GM18499 (cell line): ENCODE measurements around the gene PITPNM1.
"Not testable (repeated sequence)": the region's sequence is repeated elsewhere in the genome, so short reads cannot be mapped to it uniquely, and the experiment has no call there.

ENCODE experiments used
- ATAC-seq: cut with Tn5 transposase; IDR thresholded peaks from one replicate; pipeline ENCODE4 v1.9.1; 2021; ENCODE audit warnings: moderate number of reproducible peaks; ENCODE audit not compliant: insufficient read depth, unreplicated experiment

Gene PITPNM1

DNA sequence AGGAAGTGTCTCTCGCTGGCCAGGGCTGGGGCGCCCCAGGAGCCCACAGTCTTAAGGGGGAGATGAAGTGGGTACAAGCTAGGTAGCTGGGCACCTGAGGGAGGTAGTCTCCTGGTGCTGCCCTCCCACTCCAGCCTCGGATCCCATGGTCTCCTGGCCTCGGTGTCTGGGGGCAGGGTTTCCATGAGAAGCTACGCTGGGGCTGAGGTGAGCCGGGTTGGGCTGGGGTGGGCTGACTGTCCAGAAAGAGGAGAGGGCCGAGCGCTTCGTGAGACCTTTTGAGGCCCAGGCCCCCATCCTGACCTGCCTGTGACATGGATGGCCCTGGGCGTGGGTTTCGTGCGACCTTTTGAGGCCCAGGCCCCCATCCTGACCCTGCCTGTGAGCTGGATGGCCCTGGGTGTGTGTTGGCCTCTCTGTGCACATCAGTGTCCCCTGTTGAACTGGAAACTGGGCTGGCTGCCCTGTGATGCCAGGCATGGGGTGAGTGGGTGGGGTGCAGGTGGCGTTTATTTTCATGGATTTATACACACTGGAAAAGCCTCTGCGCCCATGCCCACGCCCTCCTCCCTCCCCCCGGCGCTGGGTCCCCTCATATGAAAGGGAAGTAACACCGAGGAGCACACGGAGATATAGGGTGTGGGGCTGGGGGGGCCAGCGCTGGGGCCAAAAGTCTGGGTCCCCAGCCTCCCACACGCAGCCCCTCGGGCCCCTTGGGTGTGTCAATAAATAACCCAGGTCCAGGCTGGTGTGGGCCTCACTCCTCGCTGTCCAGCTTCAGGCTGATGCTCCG lies 13.7 kb downstream of the PITPNM1 start:
- no peak for ATAC-seq

DNA sequence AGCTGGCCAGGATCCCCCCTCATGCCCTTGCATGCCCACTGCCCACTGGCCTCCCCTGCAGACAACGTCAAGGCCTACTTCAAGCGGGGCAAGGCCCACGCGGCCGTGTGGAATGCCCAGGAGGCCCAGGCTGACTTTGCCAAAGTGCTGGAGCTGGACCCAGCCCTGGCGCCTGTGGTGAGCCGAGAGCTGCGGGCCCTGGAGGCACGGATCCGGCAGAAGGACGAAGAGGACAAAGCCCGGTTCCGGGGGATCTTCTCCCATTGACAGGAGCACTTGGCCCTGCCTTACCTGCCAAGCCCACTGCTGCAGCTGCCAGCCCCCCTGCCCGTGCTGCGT lies 14.5 kb downstream of the PITPNM1 start:
- ATAC-seq = no peak

DNA sequence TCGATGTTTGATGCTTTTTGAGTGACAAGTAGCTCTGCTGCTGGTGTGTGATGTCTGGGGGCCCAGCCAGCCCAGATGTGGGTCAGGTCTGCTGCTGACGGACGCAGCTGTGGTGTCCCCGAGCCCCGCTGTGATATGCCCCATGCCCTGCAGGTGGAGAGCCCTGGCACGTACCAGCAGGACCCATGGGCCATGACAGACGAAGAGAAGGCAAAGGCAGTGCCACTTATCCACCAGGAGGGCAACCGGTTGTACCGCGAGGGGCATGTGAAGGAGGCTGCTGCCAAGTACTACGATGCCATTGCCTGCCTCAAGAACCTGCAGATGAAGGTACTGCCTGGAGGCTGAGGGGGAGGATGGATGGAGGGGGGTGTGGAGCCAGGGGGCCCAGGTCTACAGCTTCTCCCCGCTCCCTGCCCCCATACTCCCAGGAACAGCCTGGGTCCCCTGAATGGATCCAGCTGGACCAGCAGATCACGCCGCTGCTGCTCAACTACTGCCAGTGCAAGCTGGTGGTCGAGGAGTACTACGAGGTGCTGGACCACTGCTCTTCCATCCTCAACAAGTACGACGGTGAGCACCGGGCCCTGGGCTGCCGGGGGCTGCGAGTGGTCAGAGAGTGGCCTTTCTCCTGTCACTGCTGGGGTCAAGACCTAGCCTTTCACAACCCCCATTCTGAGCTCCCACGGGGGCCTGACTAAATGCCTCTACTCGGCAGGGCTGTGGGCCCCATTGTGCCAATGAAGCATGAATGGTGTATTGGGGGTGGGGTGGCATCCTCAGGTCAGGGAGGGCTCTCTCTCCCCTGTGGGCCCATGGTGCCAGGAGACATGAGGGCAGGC lies 15.1 kb downstream of the PITPNM1 start:
- ATAC-seq = no peak

DNA sequence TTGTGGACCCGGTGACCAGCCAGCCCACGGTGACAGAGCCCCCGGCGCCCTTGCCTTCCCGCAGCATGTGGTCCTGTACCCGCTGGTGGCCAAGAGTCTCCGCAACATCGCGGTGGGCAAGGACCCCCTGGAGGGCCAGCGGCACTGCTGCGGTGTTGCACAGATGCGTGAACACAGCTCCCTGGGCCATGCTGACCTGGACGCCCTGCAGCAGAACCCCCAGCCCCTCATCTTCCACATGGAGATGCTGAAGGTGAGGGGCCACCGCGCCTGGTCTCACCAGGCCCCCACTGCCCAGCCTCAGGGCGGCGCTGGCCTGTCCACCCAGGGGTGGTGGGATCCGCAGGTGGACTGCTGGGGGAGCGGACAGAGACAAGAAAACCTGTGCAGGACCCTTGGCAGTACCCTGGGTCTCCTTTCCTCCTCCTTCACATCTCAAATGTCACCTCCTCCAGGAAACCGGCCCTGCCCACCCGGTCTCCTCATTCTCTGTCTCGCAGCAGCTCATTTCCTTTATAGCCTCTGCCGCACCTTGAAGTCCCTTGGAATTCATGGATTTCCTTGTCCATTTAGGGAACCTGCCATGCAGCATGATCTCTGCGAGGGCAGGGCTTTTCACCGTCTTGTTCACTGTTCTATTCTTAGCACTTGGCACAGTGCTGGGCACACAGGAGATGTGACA lies 15.8 kb downstream of the PITPNM1 start:
- ATAC-seq = no peak

DNA sequence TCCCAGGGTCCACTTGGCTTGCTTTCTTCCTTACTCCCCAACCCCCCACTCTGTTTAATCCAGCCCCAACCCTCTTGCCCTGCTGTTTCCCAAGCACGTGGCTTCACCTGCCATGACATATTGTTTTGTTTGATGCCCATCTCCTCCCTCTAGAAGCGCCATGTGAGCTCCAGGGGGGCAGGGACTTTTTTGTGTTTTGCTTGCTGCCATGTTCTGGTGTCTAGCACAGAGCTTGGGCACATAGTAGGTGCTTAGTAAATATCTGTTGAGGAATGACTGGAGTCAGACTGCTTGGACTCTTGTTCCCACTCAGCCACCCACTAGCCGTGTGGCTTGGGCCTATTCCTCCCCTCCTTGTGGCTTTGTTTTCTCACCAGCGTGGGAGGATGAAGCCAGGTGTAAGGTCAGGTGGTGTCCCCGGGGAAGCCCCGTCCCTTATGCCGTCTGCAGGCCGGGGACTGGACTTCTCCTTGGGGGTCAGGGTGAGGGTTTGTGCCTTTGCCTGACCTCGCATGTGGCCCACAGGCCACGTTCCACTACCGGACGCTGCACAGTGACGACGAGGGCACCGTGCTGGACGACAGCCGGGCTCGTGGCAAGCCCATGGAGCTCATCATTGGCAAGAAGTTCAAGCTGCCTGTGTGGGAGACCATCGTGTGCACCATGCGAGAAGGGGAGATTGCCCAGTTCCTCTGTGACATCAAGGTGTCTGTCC lies 18.5 kb downstream of the PITPNM1 start:
- ATAC-seq = no peak

DNA sequence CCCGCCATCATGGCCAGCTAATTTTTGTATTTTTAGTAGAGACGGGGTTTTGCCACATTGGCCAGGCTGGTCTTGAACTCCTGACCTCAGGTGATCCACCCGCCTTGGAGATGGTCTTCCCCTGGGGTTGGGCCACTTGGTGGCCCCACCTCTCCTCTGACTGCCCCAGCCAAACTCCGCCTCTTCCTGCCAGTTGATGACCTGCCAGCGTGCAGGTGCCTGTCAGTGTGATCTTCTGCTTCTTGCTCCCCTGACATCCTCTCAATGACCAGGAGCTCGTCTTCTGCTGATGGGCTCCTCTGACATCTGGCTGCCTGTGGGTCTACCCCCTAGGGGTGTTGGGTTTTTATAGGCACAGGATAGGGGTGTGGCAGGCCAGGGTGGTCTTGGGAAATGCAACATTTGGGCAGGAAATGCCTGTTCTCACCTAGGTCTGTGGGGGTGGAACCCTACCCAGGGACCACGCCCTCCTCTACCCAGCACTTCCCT lies 19.2 kb downstream of the PITPNM1 start:
- ATAC-seq = not testable (repeated sequence)

DNA sequence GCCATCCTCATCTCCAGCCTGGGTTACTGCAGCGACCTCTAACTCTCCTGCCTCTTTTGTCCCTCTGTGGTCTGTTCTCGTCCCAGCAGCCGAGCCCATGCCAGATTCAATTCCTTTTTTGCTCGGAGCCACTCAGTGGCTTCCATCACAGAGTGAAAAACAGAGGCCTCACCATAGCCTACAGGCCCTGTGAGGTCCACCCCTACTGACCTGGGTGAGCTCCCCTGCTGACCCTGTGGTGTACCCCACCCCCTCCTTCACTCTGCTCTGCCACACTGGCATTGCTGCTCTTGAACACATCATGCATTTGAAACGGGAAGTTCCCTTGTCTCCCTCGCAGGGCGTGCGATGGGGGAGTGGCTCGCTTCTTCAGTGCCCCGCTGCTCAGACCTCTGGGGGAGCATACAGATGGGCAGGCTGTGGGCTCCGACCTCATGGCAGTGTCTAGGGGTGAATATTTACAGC lies 20.3 kb downstream of the PITPNM1 start:
- no peak for ATAC-seq

DNA sequence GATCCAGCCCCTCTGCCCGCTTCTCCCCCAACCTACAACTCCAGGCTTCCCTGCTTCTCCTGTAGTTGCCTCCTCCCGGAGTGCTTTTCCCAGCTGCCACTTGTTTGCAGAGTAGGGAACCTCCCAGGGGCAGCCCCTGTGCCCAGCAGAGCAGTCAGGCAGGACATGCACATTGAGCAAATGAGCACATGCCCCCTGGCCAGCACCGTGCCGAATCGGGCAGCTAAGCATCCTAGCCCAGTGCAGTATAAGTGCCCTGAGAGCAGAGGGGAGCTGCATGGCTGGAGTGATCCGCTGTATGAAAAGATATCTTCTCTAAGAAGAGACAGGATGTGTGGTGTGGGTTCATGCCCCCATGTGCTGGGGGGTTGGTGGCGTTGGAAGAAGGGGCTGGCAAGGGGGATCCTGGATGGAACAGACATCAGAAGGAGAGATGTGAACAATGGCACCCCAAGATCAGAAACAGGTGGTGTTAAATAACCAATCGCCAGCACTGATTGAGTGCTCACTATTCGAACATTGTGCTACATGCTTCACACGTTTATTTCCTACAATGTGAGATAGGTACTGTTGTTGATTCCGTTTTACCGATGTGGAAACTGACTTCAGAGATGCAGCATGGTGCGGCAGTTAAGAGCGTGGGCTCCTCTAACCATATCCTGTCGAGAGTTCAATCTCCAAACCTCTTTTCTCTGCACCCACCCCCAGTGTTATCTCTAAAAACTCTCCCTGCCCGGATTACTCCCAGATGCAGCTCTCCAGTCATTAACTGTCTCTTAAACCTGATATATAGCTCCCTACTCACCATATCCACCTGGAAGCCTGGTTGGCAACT lies 21.1 kb downstream of the PITPNM1 start:
- ATAC-seq = no peak

DNA sequence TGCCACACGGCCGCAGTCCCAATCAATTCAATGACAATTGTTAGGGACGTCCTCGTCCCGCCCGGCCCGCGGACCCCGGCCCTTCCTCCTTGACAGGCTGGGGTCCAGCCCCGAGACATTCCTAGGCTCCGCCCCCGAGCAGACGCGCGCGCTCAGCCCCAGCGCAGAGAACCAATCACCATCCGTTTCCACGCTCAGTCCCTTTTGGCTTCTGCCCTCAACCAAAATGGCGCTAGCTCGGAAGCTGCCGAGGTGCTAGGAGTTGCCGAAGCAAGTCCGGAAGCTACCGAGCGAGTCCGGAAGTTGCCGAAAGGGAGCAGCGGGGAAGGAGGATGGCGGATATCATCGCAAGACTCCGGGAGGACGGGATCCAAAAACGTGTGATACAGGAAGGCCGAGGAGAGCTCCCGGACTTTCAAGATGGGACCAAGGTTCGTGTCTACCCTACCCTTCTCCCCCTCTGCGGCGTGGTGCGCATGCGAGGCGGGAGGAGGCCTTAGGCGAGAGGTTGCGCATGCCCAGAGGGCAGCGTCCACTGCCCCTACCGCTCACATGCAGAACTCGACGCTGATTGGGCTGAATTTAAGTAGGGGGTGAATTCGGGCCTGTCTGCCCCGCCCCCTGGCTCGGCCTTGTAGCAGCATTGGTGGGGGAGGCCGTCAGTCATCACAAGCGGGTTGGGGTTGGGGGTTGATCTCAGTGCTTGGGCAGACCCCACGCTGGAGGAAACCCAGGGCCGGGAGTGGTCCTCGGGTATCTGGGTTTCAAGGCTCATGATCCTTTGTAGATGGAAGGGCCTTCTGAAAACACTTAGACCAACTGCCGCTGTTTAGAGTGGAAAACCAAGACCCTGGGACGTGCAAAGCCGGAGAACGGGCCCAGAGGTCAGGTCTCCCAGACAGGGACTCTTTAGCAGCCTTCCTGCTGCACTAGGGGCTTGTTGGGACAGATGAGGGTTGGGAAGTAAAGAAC lies 22.1 kb downstream of the PITPNM1 start, which contains the start of gene AIP:
TSS of gene AIP (plus strand) at position 200 of the 972 bp plus-strand sequence. CDS start at position 333, 133 bp downstream.
- ATAC-seq = peak; percentile 47

DNA sequence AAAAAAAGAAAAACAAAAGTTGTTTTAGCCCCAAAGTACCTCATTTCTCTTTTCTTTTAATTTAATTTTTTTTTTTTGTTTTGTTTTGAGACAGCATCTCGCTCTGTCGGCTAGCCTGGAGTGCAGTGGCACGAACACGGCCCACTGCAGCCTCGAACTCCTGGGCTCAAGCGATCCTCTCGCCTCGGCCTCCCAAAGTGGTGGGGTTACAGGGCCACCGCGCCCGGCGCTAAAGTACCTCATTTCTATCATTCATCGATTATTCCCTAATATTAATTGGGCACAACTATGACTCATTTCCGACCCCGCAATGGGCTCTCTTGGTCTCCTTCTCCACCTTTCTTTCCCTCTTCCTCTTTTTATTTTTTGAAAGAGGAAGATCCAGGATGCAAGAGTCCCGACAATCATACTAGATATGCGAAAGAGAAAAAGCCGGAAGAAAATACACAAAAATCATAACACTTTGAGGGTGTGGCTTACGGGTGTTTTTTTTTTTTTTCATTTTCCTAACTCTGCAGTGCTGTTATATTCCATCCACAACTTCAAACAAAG lies 22.8 kb downstream of the PITPNM1 start:
- ATAC-seq = no peak

DNA sequence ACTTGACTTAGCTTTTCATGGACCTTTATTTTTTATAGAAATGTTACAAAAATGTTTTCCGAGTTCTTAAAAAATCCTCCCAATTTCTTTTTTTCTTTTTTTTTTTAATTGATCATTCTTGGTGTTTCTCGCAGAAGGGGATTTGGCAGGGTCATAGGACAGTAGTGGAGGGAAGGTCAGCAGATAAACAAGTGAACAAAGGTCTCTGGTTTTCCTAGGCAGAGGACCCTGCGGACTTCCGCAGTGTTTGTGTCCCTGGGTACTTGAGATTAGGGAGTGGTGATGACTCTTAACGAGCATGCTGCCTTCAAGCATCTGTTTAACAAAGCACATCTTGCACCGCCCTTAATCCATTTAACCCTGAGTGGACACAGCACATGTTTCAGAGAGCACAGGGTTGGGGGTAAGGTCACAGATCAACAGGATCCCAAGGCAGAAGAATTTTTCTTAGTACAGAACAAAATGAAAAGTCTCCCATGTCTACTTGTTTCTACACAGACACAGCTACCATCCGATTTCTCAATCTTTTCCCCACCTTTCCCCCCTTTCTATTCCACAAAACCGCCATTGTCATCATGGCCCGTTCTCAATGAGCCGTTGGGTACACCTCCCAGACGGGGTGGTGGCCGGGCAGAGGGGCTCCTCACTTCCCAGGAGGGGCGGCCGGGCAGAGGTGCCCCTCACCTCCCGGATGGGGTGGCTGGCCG lies 27.7 kb downstream of the PITPNM1 start:
- not testable (repeated sequence) for ATAC-seq

DNA sequence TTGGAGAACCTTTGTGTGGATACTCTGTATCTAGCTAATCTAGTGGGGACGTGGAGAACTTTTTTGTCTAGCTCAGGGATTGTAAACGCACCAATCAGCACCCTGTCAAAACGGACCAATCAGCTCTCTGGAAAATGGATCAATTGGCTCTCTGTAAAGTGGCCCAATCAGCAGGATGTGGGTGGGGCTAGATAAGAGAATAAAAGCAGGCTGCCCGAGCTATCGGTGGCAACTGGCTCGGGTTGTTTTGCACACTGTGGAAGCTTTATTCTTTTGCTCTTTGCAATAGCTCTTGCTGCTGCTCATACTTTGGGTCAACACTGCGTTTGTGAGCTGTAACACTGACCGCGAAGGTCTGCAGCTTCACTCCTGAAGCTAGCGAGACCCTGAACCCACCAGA lies 28.5 kb downstream of the PITPNM1 start:
- ATAC-seq = not testable (repeated sequence)

DNA sequence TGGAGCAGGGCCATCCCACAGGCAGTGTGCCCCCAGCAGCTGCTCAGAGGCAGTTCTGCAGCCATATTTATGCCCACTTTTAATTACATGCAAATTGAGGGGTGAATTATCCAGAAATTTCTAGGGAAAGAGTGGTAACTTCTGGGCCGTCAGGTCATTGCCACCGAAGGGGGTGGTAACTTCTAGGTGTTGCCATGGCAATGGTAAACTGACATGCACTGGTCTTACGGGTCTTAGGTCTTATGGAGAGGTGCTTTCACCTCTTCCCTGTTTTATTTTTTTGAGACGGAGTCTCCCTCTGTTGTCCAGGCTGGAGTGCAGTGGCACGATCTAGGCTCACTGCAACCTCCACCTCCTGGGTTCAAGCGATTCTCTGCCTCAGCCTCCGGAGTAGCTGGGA lies 32.3 kb downstream of the PITPNM1 start:
- ATAC-seq = no peak

DNA sequence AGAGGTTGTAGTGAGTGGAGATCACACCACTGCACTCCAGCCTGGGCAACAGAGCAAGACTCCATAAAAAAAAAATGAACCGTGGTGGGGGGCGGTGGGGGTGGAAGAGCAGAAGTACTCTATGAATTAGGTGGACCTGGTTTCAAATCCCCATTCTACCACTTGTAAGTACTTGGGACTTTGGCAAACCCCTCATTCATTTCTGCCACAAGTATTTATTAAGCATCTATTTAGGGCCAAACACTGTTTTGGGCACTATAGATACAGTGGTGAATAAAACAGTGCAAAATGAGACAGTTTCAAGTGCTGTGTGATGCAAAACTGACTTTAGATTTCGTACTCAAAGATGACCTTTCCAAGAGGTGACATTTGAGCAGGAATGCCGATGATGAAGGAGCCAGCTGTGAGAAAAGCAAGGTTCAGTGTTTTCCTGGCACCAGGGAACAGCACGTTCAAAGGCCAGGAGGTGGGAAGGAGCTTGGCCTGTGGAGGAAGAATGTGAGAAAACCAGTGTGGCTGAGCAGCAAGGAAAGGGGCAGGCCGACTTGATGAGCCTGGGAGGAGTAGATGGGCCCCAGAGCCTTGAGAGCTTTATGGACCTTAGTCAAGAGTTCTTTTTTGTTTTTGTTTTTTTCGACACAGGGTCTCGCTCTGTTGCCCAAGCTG lies 34.7 kb downstream of the PITPNM1 start:
- ATAC-seq = no peak

DNA sequence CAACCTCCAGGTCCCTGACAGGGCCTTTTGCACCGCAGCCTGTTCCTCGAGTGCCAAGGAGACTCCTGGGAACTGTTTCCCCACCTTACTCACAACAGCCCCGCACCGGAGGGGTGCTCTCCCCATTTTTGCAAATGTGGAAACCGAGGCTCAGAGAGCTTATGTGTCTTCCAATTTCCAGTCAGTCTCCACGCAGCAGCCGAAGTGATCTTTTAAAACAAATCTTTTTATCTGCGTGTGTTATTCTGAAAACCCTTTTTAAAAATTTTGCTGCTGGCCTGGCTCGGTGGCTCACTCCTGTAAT lies 35.7 kb downstream of the PITPNM1 start:
- ATAC-seq = no peak

DNA sequence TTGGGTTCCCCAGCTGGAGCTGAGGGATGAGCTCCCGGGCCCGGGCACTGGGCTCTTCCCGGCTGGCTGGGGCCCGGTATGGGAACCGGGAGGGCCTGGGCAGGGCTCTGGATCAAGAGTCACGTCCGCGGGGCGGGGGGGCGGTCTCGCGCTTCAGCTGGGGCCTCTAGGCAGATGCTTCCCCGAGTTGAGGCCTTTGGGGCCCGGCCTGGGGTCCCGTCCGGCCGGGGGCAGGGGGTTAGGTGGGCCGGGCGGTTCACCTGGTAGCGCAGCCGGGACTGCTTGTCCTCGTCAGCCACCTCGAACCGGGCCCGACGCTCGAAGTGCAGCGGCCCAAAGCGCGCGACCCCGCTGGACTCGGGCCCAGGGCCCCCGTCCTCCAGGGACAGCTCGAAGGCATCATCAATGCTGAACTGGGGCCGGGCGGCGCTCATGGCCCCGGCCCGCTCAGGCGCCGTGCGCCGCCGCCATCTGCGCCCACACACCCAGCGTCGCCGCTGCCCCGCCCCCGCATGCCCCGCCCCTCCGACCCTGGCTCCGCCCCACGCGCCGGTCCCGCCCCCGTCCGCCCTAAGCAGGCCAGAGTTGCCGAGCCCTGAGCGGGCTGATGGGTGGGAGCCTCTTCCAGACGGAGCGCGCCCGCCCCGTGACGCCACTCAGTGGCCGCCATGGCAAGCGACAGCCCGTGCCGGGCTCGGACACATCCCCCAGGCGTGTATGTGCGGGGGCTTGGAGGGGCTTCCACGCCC lies 36.2 kb downstream of the PITPNM1 start, which contains the start of gene TMEM134:
TSS of gene TMEM134 (minus strand) at position 493 of the 749 bp plus-strand sequence. CDS start at position 434, 59 bp downstream.
- no peak for ATAC-seq
